Nephron (organoid): Measurements from ENCODE around the gene CRYZL1.
A peak's percentile ranks its signal among the peaks of the same experiment; 100 is the strongest.
"Not testable (repeated sequence)": the region's sequence is repeated elsewhere in the genome, so short reads cannot be mapped to it uniquely, and the experiment has no call there.

Experiments
- H3K27ac Mint-ChIP-seq, 3 experiments: 2 replicates each; pipeline ENCODE4 v1.8.0; 2020; ENCODE audit warnings: mixed read lengths in 3 of 3, mild to moderate bottlenecking in 2 of 3, moderate library complexity in 1 of 3
- H3K27me3 Mint-ChIP-seq: 2 replicates; pipeline ENCODE4 v1.8.0; 2021; ENCODE audit warnings: low read depth, mild to moderate bottlenecking, moderate library complexity, mixed read lengths
- H3K36me3 Mint-ChIP-seq: 2 replicates; pipeline ENCODE4 v1.8.0; 2020; ENCODE audit warnings: low read depth, mixed read lengths
- H3K4me1 Mint-ChIP-seq: 2 replicates; pipeline ENCODE4 v1.8.0; 2020; ENCODE audit warnings: mixed read lengths
- H3K4me3 Mint-ChIP-seq, 3 experiments: 2 replicates each; pipeline ENCODE4 v1.8.0; 2020; ENCODE audit warnings: mild to moderate bottlenecking in 3 of 3, mixed read lengths in 3 of 3, moderate library complexity in 2 of 3
- H3K9me3 Mint-ChIP-seq: 2 replicates; pipeline ENCODE4 v1.8.0; 2020; ENCODE audit warnings: mixed read lengths
- CTCF ChIP-seq, 3 experiments: fragments of 200-600 bp; sonication (generic); IDR thresholded peaks; one replicate each; pipeline ENCODE4 v1.5.0; 2021; ENCODE audit warnings: antibody characterized with exemption in 3 of 3; ENCODE audit not compliant: unreplicated experiment in 3 of 3

CRYZL1 gene

GRCh38 chr21:33640697-33641351 lies 717 bp downstream of the CRYZL1 start:
- TF ChIP-seq CTCF (IDR thresholded peaks at IDR 0.05; ENCODE audit: unreplicated experiment in 3 of 3) = no peak
- H3K27me3 Mint-ChIP-seq = no peaks in the 10 kb centered on the region
- H3K4me3 Mint-ChIP-seq = peak overlapping the region; percentile 88 to 92 (median 89)
- peaks cover 20% of the 10 kb centered on the region for H3K36me3 Mint-ChIP-seq
- H3K27ac Mint-ChIP-seq = peak overlapping the region; percentile 92 to 97 (median 96)
- H3K9me3 Mint-ChIP-seq = no peaks in the 10 kb centered on the region
- peaks cover 14% of the 10 kb centered on the region for H3K4me1 Mint-ChIP-seq

GRCh38 chr21:33634254-33634653 lies 7.3 kb downstream of the CRYZL1 start:
- Mint-ChIP-seq H3K36me3 (peaks cover 53% of the 10 kb centered on the region), H3K9me3 (no peaks in the 10 kb centered on the region), H3K27ac (no peak overlapping the region), H3K27me3 (no peaks in the 10 kb centered on the region), H3K4me3 (no peak overlapping the region), H3K4me1 (no peaks in the 10 kb centered on the region)
- no peak for TF ChIP-seq CTCF (IDR thresholded peaks at IDR 0.05; ENCODE audit: unreplicated experiment in 3 of 3)

- H3K4me1 Mint-ChIP-seq, H3K27ac Mint-ChIP-seq, H3K4me3 Mint-ChIP-seq, H3K9me3 Mint-ChIP-seq, H3K27me3 Mint-ChIP-seq: not testable (repeated sequence)
- H3K36me3 Mint-ChIP-seq = peaks cover 49% of the 10 kb centered on the region
Observed at GRCh38 chr21:33626151-33626550, 15.4 kb downstream of the CRYZL1 start.

- Mint-ChIP-seq H3K4me1 (no peaks in the 10 kb centered on the region), H3K4me3 (no peak overlapping the region), H3K27ac (peak overlapping the region in 1 of 3 experiments; percentile 13), H3K9me3 (no peaks in the 10 kb centered on the region), H3K27me3 (no peaks in the 10 kb centered on the region), H3K36me3 (peaks cover 59% of the 10 kb centered on the region)
- no peak for TF ChIP-seq CTCF (IDR thresholded peaks at IDR 0.05; ENCODE audit: unreplicated experiment in 3 of 3)
Observed at GRCh38 chr21:33622253-33622652, 19.3 kb downstream of the CRYZL1 start.

GRCh38 chr21:33619726-33620125 lies 21.8 kb downstream of the CRYZL1 start:
- Mint-ChIP-seq H3K9me3 (no peaks in the 10 kb centered on the region), H3K27me3 (no peaks in the 10 kb centered on the region), H3K27ac (no peak overlapping the region), H3K4me1 (no peaks in the 10 kb centered on the region), H3K36me3 (peaks cover 67% of the 10 kb centered on the region), H3K4me3 (no peak overlapping the region)
- TF ChIP-seq CTCF (IDR thresholded peaks at IDR 0.05; ENCODE audit: unreplicated experiment in 3 of 3) = no peak

GRCh38 chr21:33618407-33618806 lies 23.1 kb downstream of the CRYZL1 start:
- H3K36me3 Mint-ChIP-seq = peaks cover 63% of the 10 kb centered on the region
- no peak for TF ChIP-seq CTCF (IDR thresholded peaks at IDR 0.05; ENCODE audit: unreplicated experiment in 3 of 3)
- H3K9me3 Mint-ChIP-seq = no peaks in the 10 kb centered on the region
- no peaks in the 10 kb centered on the region for H3K4me1 Mint-ChIP-seq
- H3K27me3 Mint-ChIP-seq = no peaks in the 10 kb centered on the region
- H3K27ac Mint-ChIP-seq = no peak overlapping the region
- H3K4me3 Mint-ChIP-seq = no peak overlapping the region

- not testable (repeated sequence) for H3K27ac Mint-ChIP-seq, H3K27me3 Mint-ChIP-seq, H3K4me1 Mint-ChIP-seq, H3K9me3 Mint-ChIP-seq, H3K4me3 Mint-ChIP-seq
- peaks cover 63% of the 10 kb centered on the region for H3K36me3 Mint-ChIP-seq
Observed at GRCh38 chr21:33617565-33617964, 24.0 kb downstream of the CRYZL1 start.
